Measurements from ENCODE around the gene DCP1B.
"Not testable (repeated sequence)": the region's sequence is repeated elsewhere in the genome, so short reads cannot be mapped to it uniquely, and the experiment has no call there.

Gene DCP1B

GRCh38 chr12:1977109-1977508, 27.1 kb downstream of the DCP1B start:
- no peak for DNase-seq (ENCODE audit: low read depth in 3 of 3)

DNA sequence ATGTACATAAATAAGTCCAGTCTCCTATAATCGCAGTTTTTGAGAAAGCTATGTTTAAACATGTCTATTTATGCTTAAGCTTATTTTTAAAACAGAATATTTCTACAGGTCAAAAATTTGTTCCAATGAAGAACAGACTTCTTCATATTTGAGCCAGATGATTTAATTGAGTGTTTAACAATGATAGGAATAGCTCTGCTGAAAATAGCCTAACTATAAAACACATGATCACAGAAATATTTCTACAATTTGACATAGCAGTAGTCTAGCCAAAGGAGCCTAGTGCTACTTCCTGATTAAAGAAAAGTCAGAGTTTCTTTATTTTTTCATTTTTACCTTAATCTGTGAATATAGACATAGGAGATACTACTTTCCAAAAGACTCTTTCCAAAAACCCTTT, 29.4 kb downstream of the DCP1B start:
- DNase-seq (ENCODE audit: low read depth in 3 of 3), result no peak

DNA sequence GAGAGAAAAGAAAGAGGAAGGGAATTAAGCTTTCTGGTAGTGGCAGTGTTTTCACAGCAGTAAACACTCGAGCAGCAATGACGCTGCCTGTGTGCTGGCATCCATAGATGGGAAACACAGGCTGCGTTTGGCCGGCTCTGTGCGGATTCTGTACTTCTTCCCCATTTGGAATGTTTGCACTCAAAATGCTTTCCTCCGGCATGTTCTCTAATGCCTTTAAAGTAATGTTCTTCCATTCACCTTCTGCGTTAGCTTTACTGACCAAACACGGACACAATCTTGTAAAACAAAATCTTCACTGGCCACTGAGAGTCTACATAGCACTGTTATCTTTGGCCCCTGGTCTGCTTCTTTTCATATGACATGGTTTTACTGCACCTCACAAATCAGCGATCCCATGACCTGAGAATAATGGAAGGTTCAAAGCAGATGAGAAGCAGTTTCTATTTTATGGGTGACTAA, 31.4 kb downstream of the DCP1B start:
- DNase-seq (ENCODE audit: low read depth in 3 of 3), result no peak

DNA sequence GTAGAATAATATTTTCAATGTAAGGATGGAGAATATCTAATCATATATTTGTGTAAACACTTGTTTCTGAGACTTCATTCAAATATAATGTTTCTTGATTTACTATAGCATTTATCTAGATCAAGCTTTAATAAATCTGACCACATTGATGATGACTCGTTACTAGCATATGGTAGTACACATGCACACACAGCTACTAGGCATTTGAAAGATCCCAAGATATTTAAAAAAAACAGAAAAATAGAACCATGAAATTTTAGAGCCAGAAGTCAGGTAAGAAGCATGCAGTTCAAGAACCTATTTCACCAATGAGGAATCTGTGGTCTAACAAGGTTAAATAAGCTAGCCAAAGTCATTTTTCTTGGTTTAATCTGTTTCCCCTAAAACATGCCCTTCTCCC, 32.0 kb downstream of the DCP1B start:
- no peak for DNase-seq (ENCODE audit: low read depth in 3 of 3)

DNA sequence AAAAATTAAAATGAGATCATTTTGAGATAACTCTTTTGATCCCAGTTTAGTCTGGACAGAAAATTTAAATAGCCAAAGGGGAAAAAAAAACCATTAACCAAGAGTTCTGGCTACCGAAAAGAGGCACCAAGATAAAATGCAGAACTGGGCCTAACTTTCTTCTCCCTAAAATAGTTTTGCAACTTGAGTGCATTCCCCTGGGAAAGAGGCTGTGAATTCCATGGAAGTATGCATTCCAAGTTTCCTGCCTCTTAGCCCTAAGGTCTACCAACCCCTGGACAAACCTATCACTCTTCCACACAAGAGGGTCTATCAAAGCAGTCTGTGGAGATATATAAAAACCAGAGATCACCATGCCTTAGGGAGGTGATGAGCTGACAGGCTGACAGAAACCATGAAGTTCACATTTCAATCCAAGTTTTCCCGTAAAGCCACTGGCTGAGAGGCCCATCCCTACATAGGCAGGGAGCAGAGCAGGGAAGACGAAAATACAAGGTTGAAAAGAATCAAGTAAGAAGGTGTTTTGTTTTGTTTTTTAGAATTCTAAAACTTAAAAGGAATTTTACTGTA, 33.8 kb downstream of the DCP1B start:
- no peak for DNase-seq (ENCODE audit: low read depth in 3 of 3)

DNA sequence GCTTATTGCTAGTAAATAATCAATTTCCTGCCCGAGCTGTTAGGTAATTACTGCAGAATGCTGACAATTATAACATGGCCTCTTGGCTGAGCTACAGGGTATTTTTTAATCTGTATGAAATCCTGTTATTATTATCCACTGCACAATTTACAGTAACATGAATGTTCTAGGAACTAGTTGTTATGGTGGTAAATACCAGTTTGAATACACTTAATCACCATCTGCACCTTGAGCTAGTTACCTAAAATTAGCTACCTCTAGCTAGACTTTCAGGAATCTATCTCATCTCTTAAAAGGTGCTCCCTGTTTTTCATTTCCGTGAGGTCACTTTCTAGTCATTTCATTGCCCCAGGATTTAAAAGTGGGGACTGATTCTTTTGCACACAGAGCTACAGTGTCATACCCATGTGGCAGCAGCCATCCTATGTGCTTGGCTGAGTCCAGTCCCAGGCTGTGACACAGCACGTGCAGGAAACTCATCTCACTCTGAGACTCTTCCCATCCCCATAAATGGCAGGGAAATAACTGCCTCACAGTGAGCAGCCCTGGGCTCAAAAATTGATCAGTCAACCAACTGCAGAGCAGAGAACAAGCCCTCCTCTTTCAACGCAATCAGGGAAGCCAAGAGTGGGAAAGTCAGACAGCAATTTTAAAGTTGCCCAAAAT, 37.6 kb downstream of the DCP1B start:
- no peak for DNase-seq (ENCODE audit: low read depth in 3 of 3)

GRCh38 chr12:1965916-1966315, 38.3 kb downstream of the DCP1B start:
- DNase-seq (ENCODE audit: low read depth in 3 of 3), result no peak

- no peak for DNase-seq (ENCODE audit: low read depth in 3 of 3)
These were observed 41.9 kb downstream of the DCP1B start for GRCh38 chr12:1962051-1963020.

DNA sequence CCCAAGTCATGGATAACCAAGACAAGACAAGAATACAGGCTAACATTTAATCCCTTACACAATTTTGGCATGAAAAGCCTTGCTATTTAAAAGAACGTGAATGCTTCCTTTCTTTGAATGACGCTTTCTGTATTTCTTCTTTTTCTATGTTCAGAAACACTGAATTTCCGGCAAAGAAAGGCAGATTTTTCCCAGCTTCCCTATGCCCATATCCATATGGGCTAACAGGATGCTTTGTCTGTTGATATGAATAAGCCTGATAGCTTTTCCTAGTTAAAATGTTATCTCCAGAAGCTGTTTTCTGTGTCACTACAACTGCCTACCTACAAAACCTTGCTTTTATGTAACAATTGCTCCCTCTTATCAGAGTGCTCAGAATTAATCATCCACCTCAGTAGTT, 47.5 kb downstream of the DCP1B start:
- no peak for DNase-seq (ENCODE audit: low read depth in 3 of 3)

DNA sequence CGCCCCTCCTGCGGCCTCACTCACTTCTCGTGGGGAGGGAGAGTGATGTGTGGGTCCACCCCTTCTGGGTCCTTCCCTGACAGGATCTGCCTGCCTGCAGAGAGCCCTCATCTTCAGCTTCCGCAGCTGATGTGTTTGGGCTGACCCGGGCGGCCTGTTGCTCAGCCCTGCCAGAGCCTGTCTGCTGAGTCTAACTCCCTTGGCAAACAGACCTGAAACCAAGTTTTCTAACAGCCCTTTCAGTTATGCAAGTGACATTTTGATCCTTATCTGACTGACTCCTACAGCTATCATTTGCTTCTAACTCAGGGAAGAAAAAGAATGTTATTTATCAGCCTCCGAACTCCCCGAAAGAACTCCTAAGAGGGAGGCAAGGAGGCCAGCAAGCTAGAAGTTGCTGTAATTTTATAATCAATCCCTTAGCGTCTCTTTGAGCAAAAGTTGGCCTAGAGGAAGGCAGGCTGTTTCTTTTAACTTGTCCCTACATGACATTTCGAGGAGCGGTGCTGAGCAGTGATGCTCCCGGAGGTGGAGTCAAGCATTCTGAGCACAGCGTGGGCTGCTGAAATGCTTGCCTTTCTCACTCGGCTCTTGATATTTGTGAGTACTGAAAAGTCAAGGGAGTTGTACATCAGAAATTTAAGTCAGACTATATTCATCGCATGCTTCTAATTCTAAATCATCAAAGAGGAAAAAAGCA, 54.3 kb downstream of the DCP1B start:
- DNase-seq (ENCODE audit: low read depth in 3 of 3), result no peak

- no peak for DNase-seq (ENCODE audit: low read depth in 3 of 3)
These were observed 55.4 kb downstream of the DCP1B start for GRCh38 chr12:1948883-1949282.

DNA sequence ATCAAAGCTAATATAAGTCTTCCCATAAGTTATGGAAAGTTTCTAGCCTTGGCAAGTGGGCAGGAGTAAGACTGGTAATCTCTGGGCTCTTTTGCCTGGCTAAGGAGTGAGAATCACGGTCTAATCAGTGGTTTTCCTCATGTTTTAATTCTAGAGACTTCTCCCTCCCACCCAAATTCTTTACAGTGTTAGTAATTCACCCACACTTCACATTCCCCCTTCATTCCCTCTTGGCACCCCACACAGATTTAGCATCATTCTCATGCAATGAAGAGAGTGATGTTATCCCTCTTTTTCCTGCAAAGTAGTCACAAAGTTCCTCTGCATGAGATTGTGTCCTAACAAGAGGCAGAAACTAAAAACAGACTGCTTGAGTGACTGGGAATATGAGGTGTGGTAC, 57.2 kb downstream of the DCP1B start:
- no peak for DNase-seq (ENCODE audit: low read depth in 3 of 3)

DNA sequence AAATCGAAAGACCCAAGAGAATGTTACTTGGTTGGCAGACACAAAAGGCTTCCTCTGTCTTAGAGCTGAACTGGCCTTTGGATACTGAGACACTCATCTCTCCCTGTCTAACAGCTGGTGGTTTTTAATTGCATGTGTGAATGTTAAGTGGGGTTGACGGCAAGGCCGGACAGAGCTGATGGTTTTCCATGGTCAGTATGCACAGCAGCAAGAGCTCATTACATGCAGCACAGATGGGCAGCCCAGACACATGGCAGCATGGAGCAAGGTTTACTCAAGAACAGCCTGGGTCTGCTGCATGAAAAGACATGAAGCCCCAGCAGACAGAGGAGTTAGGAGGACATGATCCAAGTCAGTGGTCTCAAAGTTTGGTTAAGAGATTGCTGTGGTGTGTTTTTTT, 58.0 kb downstream of the DCP1B start:
- DNase-seq (ENCODE audit: low read depth in 3 of 3), result no peak

GRCh38 chr12:1945502-1945901, 58.8 kb downstream of the DCP1B start:
- not testable (repeated sequence) for DNase-seq (ENCODE audit: low read depth in 3 of 3)

DNA sequence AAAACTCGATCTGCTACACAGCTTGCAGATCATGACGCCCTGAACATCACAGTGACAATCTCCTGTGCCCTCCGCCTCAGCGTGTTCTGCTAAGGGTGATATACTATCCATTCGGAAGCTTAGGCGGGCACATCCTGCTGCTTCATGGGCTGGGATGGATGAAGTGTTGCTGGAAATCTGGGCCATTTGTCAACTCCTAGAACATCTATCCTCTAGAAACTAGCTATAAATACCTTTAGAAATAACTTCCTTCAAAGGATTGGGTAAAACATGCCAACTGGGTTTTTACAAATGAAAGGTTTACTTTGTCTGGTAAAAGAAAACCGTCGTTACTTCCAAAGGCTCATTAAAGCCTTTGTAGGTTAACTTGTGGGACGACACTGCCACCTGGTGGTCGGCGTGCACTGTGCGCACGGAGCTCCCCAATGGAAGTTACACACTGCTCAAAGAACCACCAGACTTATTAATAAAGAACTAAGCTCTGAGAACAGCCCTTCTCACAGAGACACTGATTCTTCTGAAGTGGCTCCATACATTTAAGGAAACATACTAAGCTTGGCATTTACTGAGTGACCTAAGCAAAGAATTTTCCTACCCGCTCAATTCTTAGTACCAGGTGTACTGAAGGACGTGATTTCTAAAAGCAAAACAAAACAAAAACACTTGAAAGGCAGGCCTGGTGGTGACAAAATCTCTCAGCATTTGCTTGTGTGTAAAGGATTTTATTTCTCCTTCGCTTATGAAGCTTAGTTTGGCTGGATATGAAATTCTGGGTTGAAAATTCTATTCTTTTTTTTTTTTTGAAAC, 64.3 kb downstream of the DCP1B start:
- DNase-seq (ENCODE audit: low read depth in 3 of 3), result peak; percentile 74 to 87 (median 85)

- DNase-seq (ENCODE audit: low read depth in 3 of 3), result no peak
These were observed 64.9 kb downstream of the DCP1B start for GRCh38 chr12:1939331-1939730.

DNA sequence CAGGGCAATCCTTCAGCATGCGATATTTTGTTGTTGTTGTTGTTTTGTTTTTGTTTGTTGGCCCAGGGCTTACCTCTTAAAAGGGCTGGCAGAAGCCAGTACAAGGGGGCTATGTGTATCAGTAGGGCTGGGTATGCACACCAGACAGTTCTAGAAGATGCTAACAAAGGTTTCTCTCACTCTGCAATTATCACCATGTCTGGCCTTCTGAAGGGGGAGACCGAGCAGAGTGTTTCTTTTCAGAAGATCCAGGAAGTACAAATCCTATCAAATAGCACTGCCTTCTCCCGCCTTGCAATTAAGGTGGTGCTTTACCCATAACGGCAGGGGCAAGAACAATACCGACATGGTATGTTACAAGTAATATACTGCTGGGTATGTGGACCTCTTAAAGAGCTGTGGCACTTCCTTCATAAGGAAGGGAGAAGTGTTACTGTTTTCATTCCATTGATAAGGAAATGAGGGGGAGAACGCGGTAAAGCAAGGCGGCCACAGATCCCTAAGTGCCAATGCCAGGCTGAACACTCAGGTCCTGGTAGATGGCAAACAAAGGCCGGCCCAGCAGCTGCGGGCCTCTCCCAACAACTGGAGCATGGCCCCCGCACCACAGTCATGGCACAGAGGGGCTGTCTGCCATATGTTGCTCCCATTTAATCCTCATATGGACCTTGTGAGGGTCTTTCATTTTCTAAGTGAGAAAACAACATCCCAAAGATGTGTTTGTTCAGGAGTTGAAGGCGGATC, 66.6 kb downstream of the DCP1B start:
- no peak for DNase-seq (ENCODE audit: low read depth in 3 of 3)

DNA sequence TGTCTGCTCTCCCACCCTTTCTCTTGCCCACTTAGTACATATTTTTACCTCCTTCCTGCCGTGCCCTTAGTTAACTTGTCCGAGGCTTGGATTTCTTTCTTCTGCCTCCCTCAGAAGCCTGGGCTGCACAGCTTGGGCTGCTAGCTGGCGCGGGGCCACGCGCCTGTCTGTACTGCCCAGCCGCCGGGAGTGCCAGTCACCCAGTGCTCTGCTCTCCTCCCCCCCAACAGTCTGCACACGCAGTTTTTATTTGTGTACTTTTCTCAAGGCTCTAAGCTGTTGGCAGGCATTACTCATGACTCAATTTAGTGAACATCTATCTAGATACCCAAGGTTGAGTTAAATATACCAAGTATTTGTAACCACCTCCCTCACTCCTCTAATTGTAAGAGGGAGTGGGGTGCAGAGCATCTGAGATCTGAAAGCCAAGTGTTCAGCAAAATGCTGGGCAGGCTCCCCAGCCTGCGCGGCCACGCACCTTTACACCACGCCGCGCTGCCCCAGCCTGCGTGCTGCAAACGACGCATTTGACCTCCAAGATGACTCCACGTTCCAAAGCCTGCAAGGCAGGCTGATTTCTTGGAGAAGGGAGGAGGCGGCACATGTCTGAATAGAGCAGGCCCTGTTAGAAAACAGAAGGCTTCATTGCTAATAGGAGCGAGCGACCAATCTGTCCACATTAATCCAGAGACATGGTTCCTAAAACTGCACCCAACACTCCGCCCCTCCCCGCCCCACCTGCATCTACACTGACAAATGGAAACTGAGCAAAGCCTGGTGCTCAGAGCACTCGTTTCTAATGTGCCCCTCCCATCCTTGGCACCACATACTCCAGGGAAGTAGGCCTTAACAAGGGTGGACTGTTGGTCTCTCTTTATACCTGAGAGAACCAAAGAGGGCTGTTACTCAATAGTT, 67.6 kb downstream of the DCP1B start:
- DNase-seq (ENCODE audit: low read depth in 3 of 3), result no peak

DNA sequence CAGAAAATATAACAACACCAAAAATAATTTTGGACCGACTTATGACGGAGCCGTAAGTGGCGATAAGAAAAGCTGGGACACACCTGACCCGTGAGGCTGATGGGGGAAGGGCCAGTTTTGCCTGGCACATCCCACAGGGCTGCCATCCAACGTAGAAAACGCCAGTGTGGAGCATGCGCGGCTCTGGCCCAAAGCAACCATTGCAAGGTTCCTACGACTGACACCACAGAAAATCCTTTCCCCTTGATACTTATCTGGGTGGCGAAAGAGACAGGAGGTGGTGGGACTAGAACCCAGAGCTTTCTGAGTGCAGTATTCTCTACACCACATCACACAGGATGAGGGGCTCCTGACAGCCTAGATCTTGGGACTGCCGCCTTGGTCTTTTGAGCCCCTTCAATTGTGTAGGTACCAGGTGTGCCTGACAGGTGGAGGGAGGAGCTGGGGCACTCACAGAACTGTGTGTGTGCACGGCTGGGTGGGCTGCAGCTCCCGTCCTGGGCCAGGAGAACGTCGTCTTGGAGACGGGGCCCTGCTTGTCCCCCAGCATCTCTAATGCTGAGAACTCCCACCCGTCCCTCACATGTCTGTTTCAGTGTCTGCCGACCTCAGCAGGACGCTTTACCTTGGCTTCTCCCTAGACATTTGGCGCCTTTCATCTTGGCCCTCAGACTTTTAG, 68.4 kb downstream of the DCP1B start:
- DNase-seq (ENCODE audit: low read depth in 3 of 3), result no peak
